CD4-positive, alpha-beta T cell treated with Interleukin-15 for 1 hour (primary cell): ENCODE results near the gene MYL12A.
"Not testable (repeated sequence)": the region's sequence is repeated elsewhere in the genome, so short reads cannot be mapped to it uniquely, and the experiment has no call there.

Experiments
- DNase-seq: peaks from one replicate; pipeline ENCODE4 v3.0.0-alpha.2; 2020

Gene MYL12A

DNA sequence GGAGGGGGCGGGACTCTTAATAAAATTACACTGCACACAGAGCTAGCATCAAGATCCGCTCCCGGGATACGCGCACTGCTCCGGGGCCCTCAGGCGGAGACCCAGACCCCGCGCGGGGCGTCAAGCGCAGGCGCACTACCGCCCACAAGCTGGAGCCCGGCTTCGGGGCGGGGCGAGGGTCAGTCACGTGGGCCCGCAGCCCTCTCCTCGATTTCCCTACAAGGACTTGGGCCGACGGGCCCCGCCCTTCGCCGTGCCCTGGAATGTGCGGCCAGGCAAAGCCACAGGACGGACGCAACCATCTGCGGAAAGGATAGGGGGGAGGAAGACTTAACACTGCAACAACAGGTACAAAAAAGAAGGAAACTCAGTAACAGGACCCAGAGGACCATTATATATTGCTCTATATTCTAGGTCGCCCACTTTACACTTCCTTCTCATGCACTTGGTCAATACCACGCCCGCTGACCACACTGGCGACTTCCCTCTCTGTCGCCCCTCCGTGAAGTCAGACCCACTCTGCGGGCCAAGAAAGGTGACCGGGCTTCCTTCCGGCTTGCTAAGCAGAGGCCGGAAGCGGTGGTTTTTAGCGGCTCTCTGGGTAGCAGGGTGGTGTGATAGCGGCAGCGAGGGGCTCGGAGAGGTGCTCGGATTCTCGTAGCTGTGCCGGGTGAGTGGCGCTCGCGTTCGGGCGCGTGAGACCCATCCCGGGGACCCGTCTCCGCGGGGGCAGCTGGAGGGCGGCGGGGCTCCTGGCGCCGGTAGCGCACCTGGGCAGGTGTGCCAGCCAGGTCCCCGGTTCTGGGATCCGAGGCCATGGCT, at the start of gene MYL12A:
MYL12A (plus strand) TSS at position 562 of the 822 bp plus-strand sequence. CDS start 5,447 bp downstream, outside the sequence.
- peak; percentile 95 for DNase-seq

DNA sequence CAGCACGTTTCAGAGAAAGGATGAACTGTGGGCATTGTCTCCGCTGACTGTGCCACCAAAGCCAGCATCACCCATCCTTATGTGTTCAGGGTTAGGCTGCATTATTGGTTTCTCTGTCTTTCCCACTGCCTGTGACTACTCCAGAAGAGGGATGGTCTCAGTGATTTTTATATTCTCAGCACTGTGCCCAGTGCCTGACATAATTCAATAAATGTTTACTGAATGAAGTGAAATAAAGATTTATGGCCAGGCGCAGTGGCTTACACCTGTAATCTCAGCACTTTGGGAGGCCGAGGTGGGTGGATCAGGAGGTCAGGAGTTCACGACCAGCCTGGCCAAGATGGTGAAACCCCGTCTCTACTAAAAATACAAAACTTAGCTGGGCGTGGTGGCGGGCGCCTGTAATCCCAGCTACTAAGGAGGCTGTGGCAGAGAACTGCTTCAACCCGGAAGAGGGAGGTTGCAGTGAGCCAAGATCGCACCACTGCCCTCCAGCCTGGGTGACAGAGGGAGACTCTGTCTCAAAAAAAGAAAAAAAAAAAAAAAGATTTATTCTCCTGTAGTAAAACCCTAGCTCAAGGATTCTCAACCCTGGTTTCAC, 49.2 kb upstream of the MYL12A start:
- not testable (repeated sequence) for DNase-seq

DNA sequence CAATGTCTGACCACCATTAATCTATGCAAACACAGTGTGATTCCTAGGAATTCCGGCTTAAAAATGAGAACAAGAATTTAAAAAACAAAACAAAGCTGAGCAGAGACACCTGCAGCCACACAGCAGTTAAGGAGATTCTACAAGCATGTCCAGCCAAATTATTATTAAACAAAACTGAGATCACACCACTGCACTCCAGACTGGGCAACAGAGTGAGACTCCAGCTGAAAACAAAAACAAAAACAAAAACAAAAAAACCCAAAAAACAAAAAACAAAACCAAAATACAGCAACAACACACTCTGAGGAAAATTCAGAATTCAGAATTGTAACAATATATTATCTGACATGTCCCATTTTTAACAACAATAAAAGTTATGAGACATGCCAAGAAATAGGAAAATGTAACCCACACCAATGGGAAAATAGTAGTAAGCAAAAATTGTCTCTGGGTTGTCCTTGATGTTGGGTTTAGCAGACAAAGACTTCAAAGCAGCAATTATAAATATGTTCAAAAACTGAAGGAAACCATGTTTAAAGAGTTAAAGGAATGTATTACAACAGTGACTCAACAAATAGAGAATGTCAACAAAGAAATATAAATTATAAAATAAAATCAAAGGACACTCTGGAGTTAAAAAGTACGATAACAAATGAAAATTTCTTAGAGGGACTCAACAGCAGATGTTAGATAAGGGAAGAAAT, 47.5 kb upstream of the MYL12A start:
- DNase-seq = no peak

DNA sequence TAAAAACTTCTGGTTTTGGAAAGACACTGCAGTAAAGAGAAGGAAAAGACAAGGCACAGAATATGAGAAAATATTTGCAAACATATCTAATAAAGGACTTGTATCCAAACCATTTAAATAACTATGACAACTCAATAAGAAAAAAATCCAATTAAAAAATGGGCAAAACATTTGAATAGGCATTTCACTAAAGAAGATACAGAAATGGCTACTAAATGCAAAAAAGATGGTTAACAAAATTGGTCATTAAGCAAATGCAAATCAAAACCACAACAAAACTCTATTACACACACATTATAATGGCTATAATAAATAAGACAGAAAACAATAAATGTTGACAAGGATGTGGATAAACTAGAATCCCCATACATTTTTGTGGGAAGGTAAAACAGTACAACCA, 42.4 kb upstream of the MYL12A start:
- DNase-seq = no peak

DNA sequence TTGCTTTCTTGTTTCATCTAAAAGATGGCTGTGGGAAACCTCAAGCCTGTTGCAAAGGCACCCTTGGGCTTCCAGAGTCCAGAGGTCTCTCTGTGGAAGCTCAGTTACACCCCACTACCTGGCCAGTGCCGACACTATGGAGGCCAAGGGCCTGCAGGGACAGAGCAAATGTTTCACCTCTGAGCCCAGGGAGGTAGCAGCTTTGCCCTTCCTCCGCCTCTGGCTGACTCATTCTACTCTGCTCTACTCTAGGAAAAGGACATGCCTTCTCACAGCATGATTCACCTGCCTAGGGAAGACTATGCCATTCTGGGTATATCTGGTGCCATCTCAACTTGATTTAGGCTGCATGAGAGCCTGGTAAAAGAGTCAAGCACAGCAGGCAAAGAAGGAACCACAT, 40.0 kb upstream of the MYL12A start:
- DNase-seq = no peak

DNA sequence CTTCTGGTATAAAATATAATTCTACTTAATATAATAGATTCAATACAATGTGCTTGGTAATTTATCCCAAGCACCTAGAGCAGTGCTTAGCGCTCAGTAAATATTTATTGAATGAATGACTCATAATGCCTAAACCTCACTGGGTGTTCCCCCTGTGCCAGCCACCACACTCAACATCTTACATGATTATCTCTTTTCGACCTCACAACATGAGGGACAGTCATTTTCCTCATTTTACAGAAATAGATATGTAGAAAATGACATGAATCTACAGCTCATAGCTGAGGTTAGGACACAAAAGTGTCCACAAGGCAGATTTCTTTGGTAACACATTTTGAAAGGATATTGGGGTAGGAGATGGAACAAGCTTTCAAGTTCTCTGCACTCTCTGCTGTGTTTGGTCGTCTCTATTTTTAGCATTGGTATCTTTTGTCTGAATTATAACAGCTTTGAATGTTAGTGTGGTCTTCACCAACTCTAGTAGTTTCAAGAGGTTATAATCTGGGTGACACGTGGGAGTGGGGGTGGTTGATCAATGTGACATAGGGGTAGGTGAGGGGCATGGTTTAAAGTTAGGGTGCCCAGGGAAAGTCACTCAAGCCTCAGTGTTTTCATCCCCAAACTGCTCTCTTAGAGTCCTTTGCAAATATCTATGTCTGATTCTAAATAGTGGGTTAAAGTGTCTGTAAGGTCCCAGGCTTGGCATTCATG, 37.6 kb upstream of the MYL12A start:
- no peak for DNase-seq

DNA sequence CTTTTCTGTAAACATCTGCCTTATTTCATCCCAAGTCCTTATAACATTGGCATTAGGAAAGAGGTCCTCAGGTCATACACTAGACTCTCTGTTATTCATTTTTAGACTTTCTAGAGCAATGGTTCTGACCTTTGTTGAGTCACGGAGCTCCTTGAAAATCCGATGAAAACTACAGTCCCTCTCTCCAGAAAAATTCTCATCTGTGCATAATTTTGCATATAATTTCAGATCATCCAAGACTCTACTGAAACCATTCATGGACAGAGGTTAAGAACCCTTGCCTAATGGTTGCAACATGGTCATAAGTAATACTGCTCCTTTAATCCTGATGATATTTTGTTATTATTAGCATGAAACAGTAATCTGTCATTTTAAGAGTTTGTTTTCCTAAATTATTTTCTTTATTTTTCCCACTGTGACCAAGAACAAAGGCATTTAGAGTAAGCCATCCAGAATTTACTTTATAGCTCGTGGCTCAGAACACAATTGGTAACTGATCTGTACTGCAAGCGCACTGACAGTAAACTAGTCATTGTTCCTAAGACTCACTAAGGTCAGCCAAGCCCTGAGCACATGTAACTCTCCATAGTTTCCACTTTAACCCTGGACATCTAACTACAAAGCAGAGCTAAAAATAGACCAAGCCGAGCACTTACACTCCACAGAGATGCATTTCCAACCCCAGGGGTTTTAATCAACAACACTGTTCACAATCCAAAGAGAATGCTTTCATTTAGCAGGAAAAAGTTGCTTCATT, 36.2 kb upstream of the MYL12A start:
- no peak for DNase-seq

DNA sequence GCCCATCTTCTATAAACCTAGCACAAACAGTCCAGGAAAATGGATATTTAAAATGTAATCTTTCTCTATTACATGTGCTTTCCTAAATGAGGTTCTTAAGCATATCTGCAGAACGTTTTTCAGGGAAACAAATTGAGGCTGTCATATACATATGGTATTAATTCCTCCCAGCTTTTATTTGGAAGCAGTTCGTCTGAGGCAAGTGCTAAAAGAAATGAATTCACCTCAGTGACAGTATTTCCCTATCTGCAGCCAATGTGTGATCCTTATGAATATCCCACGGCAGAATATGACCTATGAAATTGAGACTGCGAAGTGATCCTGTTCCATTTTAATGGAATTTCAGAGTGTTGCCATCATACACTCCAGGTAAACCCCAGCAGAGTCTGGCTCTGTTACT, 34.9 kb upstream of the MYL12A start:
- no peak for DNase-seq

DNA sequence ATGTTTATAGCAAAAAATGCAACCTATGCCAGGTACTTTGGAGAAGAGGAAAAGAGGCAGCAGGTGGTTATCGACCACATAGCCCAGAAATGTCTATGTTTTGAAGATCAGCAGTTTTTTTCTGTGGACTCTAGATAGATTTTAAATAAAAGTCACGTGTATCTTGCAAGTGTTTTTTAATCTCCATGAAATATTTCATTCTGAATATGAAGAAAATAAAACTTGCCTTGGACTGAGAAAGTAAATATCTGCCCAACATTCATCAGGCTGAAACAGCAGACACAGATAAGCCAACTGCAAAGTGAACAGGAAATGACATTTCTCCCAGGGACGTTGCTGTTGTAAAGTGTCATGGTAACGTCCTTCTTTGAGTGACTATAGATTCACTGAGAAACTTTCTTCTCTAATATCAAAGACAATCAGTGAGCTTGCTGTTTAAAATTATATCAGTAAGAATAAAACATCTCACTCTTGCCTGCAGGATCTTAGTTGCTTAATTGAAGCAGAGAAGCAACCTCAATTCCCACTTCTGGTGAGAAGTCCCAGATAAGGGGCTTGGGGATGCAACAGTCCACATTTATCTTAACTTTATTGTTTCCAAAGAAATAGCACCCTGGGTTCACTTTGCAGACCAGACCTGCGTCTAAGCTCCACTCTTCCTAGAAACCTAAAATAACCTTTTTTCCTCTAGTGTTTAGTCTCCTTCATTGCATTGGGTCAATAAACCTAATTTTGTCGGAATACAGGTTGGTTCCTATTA, 34.1 kb upstream of the MYL12A start:
- DNase-seq = no peak

DNA sequence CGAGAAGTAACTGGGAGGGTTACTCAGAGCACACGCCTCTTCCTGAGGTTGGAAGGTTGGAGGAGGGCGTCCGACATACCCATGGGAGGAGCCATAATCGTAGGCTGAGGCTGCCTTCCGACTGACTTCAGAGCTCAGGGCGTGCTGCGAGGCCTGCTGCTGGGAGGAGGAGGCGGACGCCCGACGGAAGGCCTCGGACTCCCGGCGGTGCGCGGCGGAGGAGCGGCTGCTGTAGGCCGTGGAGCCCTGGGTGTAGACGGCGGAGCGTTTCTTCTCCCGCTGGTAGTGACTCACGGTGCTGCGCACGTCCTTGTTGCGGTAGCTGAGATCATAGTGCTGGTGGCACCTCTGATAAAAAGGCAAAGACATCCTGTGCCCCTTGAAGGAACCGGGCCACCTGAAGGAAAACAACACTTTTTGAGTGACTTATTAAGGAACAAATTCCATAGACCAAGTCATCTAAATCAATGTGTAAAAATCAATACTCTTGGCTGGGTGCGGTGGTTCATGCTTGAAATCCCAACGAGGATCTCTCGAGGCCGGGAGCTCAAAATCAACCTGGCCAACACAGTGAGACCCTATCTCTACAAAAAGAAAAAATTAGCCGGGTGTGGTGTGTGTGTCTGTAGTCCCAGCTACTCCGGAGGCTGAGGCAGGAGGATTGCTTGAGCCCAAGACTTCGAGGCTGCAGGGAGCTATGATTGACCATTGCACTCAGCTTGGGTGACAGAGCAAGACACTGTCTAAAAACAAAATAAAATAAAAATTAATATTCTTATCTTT, 32.6 kb upstream of the MYL12A start:
- DNase-seq = no peak

DNA sequence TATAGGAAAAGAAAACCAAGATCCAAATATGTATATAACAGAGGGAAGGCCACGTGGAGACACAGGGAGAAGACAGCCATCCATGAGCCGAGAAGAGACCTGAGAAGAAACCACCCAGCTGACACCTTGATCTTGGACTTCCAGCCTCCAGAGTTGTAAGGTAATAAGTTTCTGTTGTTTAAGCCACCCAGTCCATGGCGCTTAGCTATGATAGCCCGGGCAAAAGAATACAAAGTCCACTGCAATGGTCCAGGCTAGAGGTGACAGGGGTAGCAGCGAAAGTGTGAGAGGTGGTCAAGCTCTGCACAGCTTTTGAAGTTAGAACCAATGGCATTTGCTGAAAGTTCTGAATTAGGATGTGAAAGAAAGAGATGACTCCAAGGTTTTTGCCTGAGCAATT, 30.6 kb upstream of the MYL12A start:
- DNase-seq = no peak

DNA sequence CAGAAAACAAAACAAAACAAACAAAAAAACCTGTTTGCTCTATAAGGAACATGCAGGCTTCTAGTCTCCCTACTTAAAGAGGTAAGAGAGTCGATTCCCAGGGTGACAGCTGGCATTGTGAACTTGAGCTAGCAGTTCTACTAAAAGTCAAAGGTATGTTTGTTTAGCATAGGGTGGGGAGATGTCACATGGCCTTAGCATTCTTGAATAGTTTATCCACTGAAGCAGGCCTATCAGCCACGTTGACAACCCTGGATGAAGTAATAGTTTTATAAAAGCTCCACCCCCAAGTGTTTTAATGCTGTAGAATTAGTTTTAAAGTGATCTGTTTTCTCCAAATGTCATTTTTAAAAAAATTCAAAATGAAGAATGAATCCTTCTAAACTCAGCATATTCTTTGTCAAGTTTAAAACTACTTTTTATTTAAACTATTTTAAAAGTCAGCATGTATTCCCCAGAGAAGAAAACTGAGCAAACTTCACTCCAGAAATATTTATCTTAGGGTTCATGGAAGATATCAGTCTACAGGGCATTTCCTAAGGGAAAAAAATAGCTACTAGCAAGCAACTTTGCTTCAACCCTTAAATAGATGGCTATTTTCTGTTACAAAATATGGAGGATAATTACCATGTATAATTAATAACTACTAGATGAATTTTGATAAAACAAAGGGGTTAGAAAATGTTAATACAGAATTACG, 29.5 kb upstream of the MYL12A start:
- no peak for DNase-seq

DNA sequence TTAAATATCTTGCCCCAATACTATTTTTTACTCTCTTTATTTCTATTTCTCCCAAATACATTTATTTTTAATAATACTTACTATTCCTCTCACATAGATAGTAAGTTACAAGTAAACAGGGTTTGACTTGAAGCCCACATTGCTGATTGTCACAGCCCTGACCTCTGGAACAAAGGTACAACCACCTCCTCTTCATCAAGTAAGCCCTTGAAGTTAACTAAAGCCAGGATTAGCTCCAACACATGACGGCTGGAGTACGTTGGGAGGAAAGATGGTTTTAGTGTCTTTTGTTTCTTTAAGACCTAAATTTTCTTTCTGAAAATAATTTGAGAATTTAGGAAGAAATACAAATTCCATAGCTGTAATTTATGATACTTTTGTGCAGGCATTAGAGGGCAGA, 28.8 kb upstream of the MYL12A start:
- DNase-seq = no peak

DNA sequence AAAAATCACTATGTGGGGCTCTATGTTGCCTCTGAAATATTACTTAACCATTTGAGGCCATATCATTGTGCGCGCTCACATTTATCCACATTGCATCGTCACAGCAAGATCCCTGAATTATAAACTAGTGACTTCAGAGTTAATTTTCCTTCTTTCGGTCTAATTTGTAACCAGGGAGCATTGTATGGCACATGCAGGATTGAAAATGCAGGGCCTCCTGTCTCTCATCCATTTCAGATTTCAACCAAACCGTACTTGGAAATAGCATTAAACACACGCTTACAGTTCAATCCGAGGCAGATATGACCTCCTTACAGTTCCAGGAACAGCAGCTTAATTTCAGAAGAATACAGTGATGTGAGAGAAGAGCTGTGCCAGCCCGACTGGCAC, 28.4 kb upstream of the MYL12A start:
- no peak for DNase-seq

DNA sequence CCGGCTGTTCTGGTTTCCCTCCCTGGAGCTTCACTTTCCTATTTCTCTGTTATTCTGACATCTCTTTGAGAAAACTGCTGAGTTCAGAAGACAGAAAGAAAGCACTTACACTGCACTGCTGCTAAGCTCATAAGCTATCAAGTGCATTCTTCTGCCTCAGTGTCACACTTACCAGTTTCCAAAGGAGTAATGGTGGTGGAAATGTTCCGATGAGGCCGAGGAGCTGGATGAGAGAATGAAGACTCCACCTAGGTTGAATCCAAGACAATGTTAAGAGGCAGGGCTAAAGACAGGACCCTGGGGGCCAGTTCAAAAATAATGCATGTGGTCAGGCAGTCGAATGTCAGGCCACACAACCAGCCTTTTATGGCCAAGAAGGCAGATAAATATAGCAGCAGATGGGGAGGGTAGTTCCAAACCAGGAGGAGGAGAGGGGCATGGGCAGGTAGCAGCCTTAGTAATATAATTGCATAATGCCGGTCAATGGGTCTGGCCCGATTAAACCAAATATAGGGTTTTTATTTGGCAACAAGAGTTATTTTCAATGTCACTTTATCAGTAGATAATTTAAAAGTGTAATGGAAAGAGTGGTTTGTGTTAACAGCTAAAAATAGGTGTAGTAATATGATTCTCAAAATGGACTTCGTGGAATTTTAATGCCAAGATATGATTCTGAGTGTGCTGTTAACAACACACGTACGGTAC, 27.8 kb upstream of the MYL12A start, which contains the start of gene MYOM1:
MYOM1 (minus strand) TSS at position 338 of the 705 bp plus-strand sequence. CDS start 4,745 bp downstream, outside the sequence.
- DNase-seq = no peak

DNA sequence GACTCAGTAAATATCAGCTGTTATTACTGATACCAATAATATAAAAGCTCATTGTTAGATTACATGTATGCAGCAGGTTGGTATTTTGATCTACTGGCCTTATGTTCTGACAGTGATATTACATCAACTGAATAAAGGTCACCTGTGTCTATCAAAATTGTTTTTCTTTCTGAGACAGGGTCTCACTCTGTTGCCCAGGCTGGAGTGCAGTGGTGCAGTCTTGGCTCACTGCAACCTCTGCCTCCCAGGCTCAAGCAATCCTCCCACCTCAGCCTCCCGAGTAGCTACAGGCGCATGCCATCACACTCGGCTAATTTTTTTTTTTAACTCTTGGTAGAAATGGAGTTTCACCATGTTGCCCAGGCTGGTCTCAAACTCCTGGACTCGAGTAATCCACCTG, 26.7 kb upstream of the MYL12A start:
- DNase-seq = not testable (repeated sequence)

DNA sequence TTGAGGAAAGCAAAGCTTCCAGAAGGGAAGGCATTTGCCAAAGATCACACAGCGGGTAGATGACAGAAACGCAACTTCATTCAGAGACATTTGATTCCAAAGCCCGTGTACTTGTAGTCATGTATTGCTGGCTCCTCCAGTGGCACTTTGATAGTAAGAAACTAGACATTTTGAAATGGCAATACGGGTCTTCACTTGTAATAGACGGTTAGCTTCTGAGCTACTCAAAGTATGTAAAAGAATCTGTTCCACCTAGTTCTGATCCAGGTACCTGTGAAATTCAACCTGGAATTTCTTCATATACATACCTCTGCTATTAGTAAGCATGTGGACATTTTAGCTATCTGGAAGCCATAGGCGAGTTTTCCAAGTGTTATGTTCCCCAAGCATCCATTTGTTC, 26.1 kb upstream of the MYL12A start:
- DNase-seq = no peak

DNA sequence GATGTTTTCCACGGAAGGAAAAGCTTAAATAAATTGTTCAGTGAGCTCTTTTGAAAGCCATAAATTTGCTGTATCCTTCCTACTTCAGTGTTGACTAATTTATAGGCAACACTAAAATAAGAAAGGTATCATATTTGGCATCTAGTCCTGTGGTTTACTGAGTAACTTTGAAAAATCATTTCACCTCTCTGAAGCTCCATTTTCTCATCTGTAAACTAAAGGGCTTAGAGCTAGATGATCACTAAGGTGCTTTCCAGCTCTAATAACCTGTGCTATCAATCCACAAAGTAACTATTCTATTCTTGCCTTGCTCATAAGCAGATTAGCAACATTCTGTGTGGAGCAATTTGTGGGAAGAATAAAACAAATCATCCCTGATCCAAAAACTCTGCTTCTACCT, 24.2 kb upstream of the MYL12A start:
- no peak for DNase-seq

DNA sequence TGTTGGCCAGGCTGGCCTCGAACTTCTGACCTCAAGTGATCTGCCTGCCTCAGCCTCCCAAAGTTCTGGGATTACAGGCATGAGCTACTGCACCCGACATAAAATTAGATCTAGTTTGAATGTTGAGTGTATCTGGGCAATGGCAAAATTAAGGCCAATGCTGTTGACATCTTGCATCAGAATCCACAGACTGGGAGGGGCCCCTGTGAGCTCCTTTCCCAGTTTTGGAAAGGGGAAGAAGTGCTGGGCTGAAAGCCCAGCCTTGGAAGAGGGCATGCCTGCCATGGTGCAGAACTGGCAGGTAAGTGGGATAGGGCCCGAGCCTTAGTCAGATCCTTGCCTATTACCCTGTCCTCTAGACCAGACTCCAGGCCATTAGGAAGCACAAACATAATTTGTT, 23.4 kb upstream of the MYL12A start:
- DNase-seq = no peak

DNA sequence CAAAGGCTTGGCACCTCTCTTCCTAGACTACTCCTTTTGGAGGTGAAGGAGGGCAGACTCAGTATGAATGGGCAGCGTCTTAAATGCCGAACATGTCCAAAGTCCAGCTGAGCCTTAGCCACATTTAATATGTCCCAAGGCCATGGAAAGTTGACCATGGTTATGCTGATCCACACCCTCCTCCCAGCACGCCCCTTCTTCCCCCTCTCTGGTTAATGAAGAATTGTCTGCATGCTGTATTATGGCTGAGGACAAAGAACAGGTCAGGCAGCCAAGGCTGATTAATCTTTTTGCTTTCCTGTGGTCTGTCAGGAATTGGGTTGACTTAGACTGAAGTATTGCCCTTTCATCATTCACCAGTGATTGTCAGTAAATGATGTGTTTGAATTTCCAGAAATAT, 22.0 kb upstream of the MYL12A start:
- no peak for DNase-seq
